WTC11 (cell line): Measurements from ENCODE around the gene C1D. TPM values are rescaled to one million over a fixed set of nuclear protein-coding genes. Genes with fewer than 3 reads are reported as not detected.

Source experiments
- ATAC-seq: fragments of 200-7000 bp; cut with Tn5 transposase; 2 replicates; pipeline ENCODE4 v1.10.0; 2021; ENCODE audit warnings: mild to moderate bottlenecking, moderate library complexity
- CTCF ChIA-PET: fragments of 300-600 bp; sonication (Branson Sonifier 250); formaldehyde crosslinking; loops from one replicate; lab custom pipeline; 2021; ENCODE audit warnings: antibody characterized with exemption; lab: Charles Lee
- POLR2A ChIA-PET: fragments of 350-600 bp; sonication (Branson Sonifier 250); formaldehyde crosslinking; loops from one replicate; lab custom pipeline; 2021; ENCODE audit warnings: antibody characterized with exemption; lab: Charles Lee
- DNase-seq: peaks from one replicate; pipeline ENCODE4 v3.0.0; 2021; ENCODE audit warnings: low spot score
- H3K27ac Mint-ChIP-seq: 2 replicates; pipeline ENCODE4 v1.8.0; 2021; ENCODE audit warnings: mixed read lengths
- H3K27me3 Mint-ChIP-seq: 2 replicates; pipeline ENCODE4 v1.8.0; 2021; ENCODE audit warnings: low read depth, mild to moderate bottlenecking, moderate library complexity, mixed read lengths
- H3K36me3 Mint-ChIP-seq: 2 replicates; pipeline ENCODE4 v1.8.0; 2021; ENCODE audit warnings: mixed read lengths
- H3K4me1 Mint-ChIP-seq: 2 replicates; pipeline ENCODE4 v1.8.0; 2022; ENCODE audit warnings: mixed read lengths
- H3K4me3 Mint-ChIP-seq: 2 replicates; pipeline ENCODE4 v1.8.0; 2021; ENCODE audit warnings: mild to moderate bottlenecking, moderate library complexity, mixed read lengths
- H3K9me3 Mint-ChIP-seq: 2 replicates; pipeline ENCODE4 v1.8.0; 2021; ENCODE audit warnings: mixed read lengths
- ATF1 ChIP-seq: sonication (generic); formaldehyde crosslinking; IDR thresholded peaks from 2 replicates; pipeline ENCODE4 v1.8.1; 2023; ENCODE audit warnings: mild to moderate bottlenecking, moderate library complexity, missing genetic modification reagents
- CBFB ChIP-seq: sonication (generic); formaldehyde crosslinking; IDR thresholded peaks from 2 replicates; pipeline ENCODE4 v1.8.1; 2022; ENCODE audit warnings: mild to moderate bottlenecking, low read depth, missing genetic modification reagents
- CREM ChIP-seq: sonication (generic); formaldehyde crosslinking; IDR thresholded peaks from 2 replicates; pipeline ENCODE4 v1.8.1; 2022; ENCODE audit warnings: mild to moderate bottlenecking, missing genetic modification reagents, moderate library complexity
- ETV6 ChIP-seq: sonication (generic); formaldehyde crosslinking; IDR thresholded peaks from 2 replicates; pipeline ENCODE4 v1.8.1; 2022; ENCODE audit warnings: mild to moderate bottlenecking, missing genetic modification reagents
- FOXJ3 ChIP-seq: sonication (generic); formaldehyde crosslinking; IDR thresholded peaks from 2 replicates; pipeline ENCODE4 v1.9.0; 2021; ENCODE audit warnings: missing genetic modification reagents, mild to moderate bottlenecking, borderline replicate concordance
- FOXP4 ChIP-seq: sonication (generic); formaldehyde crosslinking; IDR thresholded peaks from 2 replicates; pipeline ENCODE4 v1.8.0; 2022; ENCODE audit warnings: mild to moderate bottlenecking, missing genetic modification reagents
- HMGA2 ChIP-seq: fragments of 250-450 bp; sonication (Bioruptor Pico); IDR thresholded peaks from 2 replicates; pipeline ENCODE4 v1.4.0; 2021; ENCODE audit warnings: mild to moderate bottlenecking, moderate library complexity
- JAZF1 ChIP-seq: fragments of 250-450 bp; sonication (Bioruptor Pico); IDR thresholded peaks from 2 replicates; pipeline ENCODE4 v1.9.0; 2021; ENCODE audit warnings: moderate library complexity, mild to moderate bottlenecking, inconsistent platforms
- NR3C1 ChIP-seq: sonication (generic); formaldehyde crosslinking; conservative IDR thresholded peaks from 2 replicates; pipeline ENCODE4 v1.8.1; 2023; ENCODE audit warnings: low read depth, mild to moderate bottlenecking, missing genetic modification reagents
- OVOL2 ChIP-seq: fragments of 250-450 bp; sonication (Bioruptor Pico); IDR thresholded peaks from 2 replicates; pipeline ENCODE4 v1.9.0; 2021; ENCODE audit warnings: mild to moderate bottlenecking, borderline replicate concordance
- PREB ChIP-seq: sonication (generic); formaldehyde crosslinking; IDR thresholded peaks from 2 replicates; pipeline ENCODE4 v1.8.1; 2022; ENCODE audit warnings: mild to moderate bottlenecking, missing genetic modification reagents, moderate library complexity, borderline replicate concordance
- PRRX2 ChIP-seq: fragments of 250-450 bp; sonication (Bioruptor Pico); IDR thresholded peaks from 2 replicates; pipeline ENCODE4 v1.8.0; 2021; ENCODE audit warnings: mild to moderate bottlenecking
- SOX15 ChIP-seq: fragments of 250-450 bp; sonication (Bioruptor Pico); IDR thresholded peaks from 2 replicates; pipeline ENCODE4 v1.9.0; 2021; ENCODE audit warnings: mild to moderate bottlenecking
- STAT6 ChIP-seq: sonication (generic); formaldehyde crosslinking; conservative IDR thresholded peaks from 2 replicates; pipeline ENCODE4 v1.8.1; 2023; ENCODE audit warnings: mild to moderate bottlenecking, low read depth, missing genetic modification reagents, moderate library complexity
- TP53 ChIP-seq: sonication (generic); formaldehyde crosslinking; IDR thresholded peaks from 2 replicates; pipeline ENCODE4 v1.8.1; 2023; ENCODE audit warnings: mild to moderate bottlenecking, missing genetic modification reagents
- USF1 ChIP-seq: sonication (generic); formaldehyde crosslinking; IDR thresholded peaks from 2 replicates; pipeline ENCODE4 v1.8.0; 2022; ENCODE audit warnings: mild to moderate bottlenecking, missing genetic modification reagents
- ZMAT4 ChIP-seq: fragments of 250-450 bp; sonication (Bioruptor Pico); IDR thresholded peaks from 2 replicates; pipeline ENCODE4 v1.9.0; 2021; ENCODE audit warnings: mild to moderate bottlenecking
- ZNF121 ChIP-seq: sonication (generic); formaldehyde crosslinking; IDR thresholded peaks from 2 replicates; pipeline ENCODE4 v1.8.0; 2023; ENCODE audit warnings: missing genetic modification reagents
- ZNF219 ChIP-seq: sonication (generic); formaldehyde crosslinking; IDR thresholded peaks from 2 replicates; pipeline ENCODE4 v1.8.0; 2023; ENCODE audit warnings: missing genetic modification reagents, mild to moderate bottlenecking, borderline replicate concordance
- ZNF232 ChIP-seq: sonication (generic); formaldehyde crosslinking; IDR thresholded peaks from 2 replicates; pipeline ENCODE4 v1.8.0; 2022; ENCODE audit warnings: mild to moderate bottlenecking, missing genetic modification reagents
- ZNF263 ChIP-seq: sonication (generic); formaldehyde crosslinking; IDR thresholded peaks from 2 replicates; pipeline ENCODE4 v1.8.1; 2022; ENCODE audit warnings: low read depth, mild to moderate bottlenecking, moderate library complexity, missing genetic modification reagents
- ZNF423 ChIP-seq: fragments of 250-450 bp; sonication (Bioruptor Pico); IDR thresholded peaks from 2 replicates; pipeline ENCODE4 v2.1.2; 2022; ENCODE audit warnings: mild to moderate bottlenecking, moderate library complexity
- ZNF532 ChIP-seq: fragments of 250-450 bp; sonication (Bioruptor Pico); IDR thresholded peaks from 2 replicates; pipeline ENCODE4 v1.9.0; 2021; ENCODE audit warnings: mild to moderate bottlenecking, borderline replicate concordance
- ZSCAN18 ChIP-seq: fragments of 250-450 bp; sonication (Bioruptor Pico); IDR thresholded peaks from 2 replicates; pipeline ENCODE4 v2.1.2; 2022; ENCODE audit warnings: mild to moderate bottlenecking, moderate library complexity
- total RNA-seq: library from RNA; stranded (reverse); gene quantifications from 3 replicates; pipeline ENCODE4 v1.2.3, GENCODE V29; 2021

Gene C1D
- total RNA-seq, 1 experiment from 2014 or later = 21.0 TPM

- ATAC-seq (no peak), DNase-seq (no peak)
- H3K4me1 Mint-ChIP-seq = no peaks in the 10 kb centered on the region
- H3K4me3 Mint-ChIP-seq = no peak overlapping the region
- CTCF ChIA-PET = no interaction called here
- no peak overlapping the region for H3K27ac Mint-ChIP-seq
- no peaks in the 10 kb centered on the region for H3K27me3 Mint-ChIP-seq
- H3K36me3 Mint-ChIP-seq = no peaks in the 10 kb centered on the region
- no peak for TF ChIP-seq SOX15 (CRISPR knock-in tag)
- TF ChIP-seq TP53 (CRISPR knock-in tag) = no peak
- TF ChIP-seq PRRX2 (CRISPR knock-in tag) = no peak
- no peak for TF ChIP-seq ZNF219 (CRISPR knock-in tag)
- TF ChIP-seq JAZF1 (CRISPR knock-in tag) = no peak
- TF ChIP-seq ZNF232 (CRISPR knock-in tag) = no peak
- TF ChIP-seq ZNF532 (CRISPR knock-in tag) = no peak
- TF ChIP-seq ZNF263 (CRISPR knock-in tag) = no peak
- H3K9me3 Mint-ChIP-seq = peaks cover 11% of the 10 kb centered on the region
- POLR2A ChIA-PET = no interaction called here
Measured at GRCh38 chr2:68024450-68024849, 38.4 kb downstream of the C1D start.

GRCh38 chr2:68023904-68024303 is 38.9 kb downstream of the C1D start:
- Mint-ChIP-seq H3K4me3 (no peak overlapping the region), H3K27me3 (no peaks in the 10 kb centered on the region), H3K4me1 (no peaks in the 10 kb centered on the region), H3K27ac (no peak overlapping the region), H3K9me3 (peaks cover 11% of the 10 kb centered on the region), H3K36me3 (no peaks in the 10 kb centered on the region)
- ChIA-PET POLR2A (no interaction called here), CTCF (no interaction called here)
- no peak for DNase-seq
- no peak for ATAC-seq
- TF ChIP-seq OVOL2 (CRISPR knock-in tag) = no peak
- no peak for TF ChIP-seq FOXP4 (CRISPR knock-in tag)
- no peak for TF ChIP-seq ZSCAN18 (CRISPR knock-in tag)
- no peak for TF ChIP-seq CBFB (CRISPR knock-in tag)
- no peak for TF ChIP-seq ZMAT4
- TF ChIP-seq ATF1 (CRISPR knock-in tag) = no peak
- TF ChIP-seq ZNF423 (CRISPR knock-in tag) = no peak
- no peak for TF ChIP-seq ETV6
- TF ChIP-seq HMGA2 (CRISPR knock-in tag) = no peak
- TF ChIP-seq STAT6 (CRISPR knock-in tag) = no peak
- TF ChIP-seq SOX15 (CRISPR knock-in tag) = no peak
- TF ChIP-seq USF1 (CRISPR knock-in tag) = no peak
- TF ChIP-seq CREM = no peak
- no peak for TF ChIP-seq ZNF263 (CRISPR knock-in tag)
- TF ChIP-seq NR3C1 = no peak
- TF ChIP-seq ZNF121 (CRISPR knock-in tag) = no peak
- no peak for TF ChIP-seq FOXJ3 (CRISPR knock-in tag)
- no peak for TF ChIP-seq PREB (CRISPR knock-in tag)
